ENCODE data around the gene TRPV3. TPM values are rescaled to one million over a fixed set of nuclear protein-coding genes. Genes with fewer than 3 reads are reported as not detected.

TRPV3 gene
- total RNA-seq, 1 experiment from 2014 or later = 1.4 TPM

- no TSS peak for BruUV-seq (replicated peaks)
Measured at GRCh38 chr17:3575511-3575910, 17.9 kb upstream of the TRPV3 start.

More at GRCh38 chr17:3575511-3575910, 17.9 kb upstream of the TRPV3 start:
- Histone ChIP-seq H3K9me3 (ENCODE audit: control insufficient read depth in 1 of 2, insufficient read depth in 1 of 2, low read depth in 1 of 2, low read length in 2 of 2) (no peaks in the 10 kb centered on the region), H3K79me2 (ENCODE audit: insufficient read depth, low read length) (no peaks in the 10 kb centered on the region), H4K20me1 (ENCODE audit: insufficient read depth) (no peaks in the 10 kb centered on the region), H3K27me3 (ENCODE audit: insufficient read depth, low read length) (no peaks in the 10 kb centered on the region), H3K9ac (ENCODE audit: low read length) (no peak overlapping the region), H3K4me1 (ENCODE audit: control insufficient read depth in 1 of 2, insufficient read depth in 2 of 2, low read length in 2 of 2) (no peaks in the 10 kb centered on the region), H3K36me3 (ENCODE audit: control insufficient read depth in 1 of 2, insufficient read depth in 2 of 2, low read length in 2 of 2) (peaks cover 4 to 8% of the 10 kb centered on the region in 2 experiments; a peak in 2 of 4 replicates), H3K4me2 (ENCODE audit: low read length) (peak overlapping the region; percentile 3; the same call in 1 of the 2 replicates), H2AFZ (ENCODE audit: low read depth, low read length, poor library complexity, severe bottlenecking) (no peak overlapping the region), H3K9me2 (ENCODE audit: insufficient read depth) (no peaks in the 10 kb centered on the region), H3K27ac (ENCODE audit: low read depth, low read length) (no peak overlapping the region), H3K4me3 (replicated peaks in 1 of 2; ENCODE audit: low read depth in 1 of 2, low read length in 2 of 2) (no peak overlapping the region)
- ATAC-seq = no peak
- POLR2A ChIA-PET = no interaction called here
- intact Hi-C loops (cut with micrococcal nuclease) = no loop called here
- RAD21 ChIA-PET (ENCODE audit: low non-redundant PET in 1 of 2, low total read pairs in 2 of 2, uncharacterized antibody in 2 of 2, unreplicated experiment in 2 of 2) = no interaction called here
- TF ChIP-seq TCF7L2 (IDR thresholded peaks at IDR 0.05; ENCODE audit: borderline replicate concordance, extremely low read depth, insufficient read depth, insufficient read length) (no peak), ELF1 (IDR thresholded peaks at IDR 0.05; ENCODE audit: borderline replicate concordance, low read depth) (no peak), ZBTB33 (IDR thresholded peaks at IDR 0.05; ENCODE audit: extremely low read depth, insufficient replicate concordance, low read length) (no peak), REST (IDR thresholded peaks at IDR 0.05; ENCODE audit: low read depth) (no peak), RAD21 (IDR thresholded peaks at IDR 0.05; ENCODE audit: low read depth) (no peak), ZFX (IDR thresholded peaks at IDR 0.05) (no peak), FOSL1 (IDR thresholded peaks at IDR 0.05; ENCODE audit: low read depth) (no peak), POLR2A (IDR thresholded peaks at IDR 0.05; ENCODE audit: borderline replicate concordance, extremely low read depth, insufficient read depth, insufficient read length) (no peak), CBX3 (IDR thresholded peaks at IDR 0.05; ENCODE audit: low read depth) (no peak), EZH2 (IDR thresholded peaks at IDR 0.05) (no peak), JUND (IDR thresholded peaks at IDR 0.05) (no peak), CEBPB (IDR thresholded peaks at IDR 0.05; ENCODE audit: low read depth) (no peak), CTCF (IDR thresholded peaks at IDR 0.05 in 2 of 3, conservative IDR thresholded peaks at IDR 0.05 in 1 of 3; ENCODE audit: borderline replicate concordance in 1 of 3, insufficient read depth in 1 of 3, low read depth in 2 of 3, low read length in 2 of 3) (no peak), ZNF274 (IDR thresholded peaks at IDR 0.05; ENCODE audit: low read depth, low read length) (no peak)
- DNase-seq (ENCODE audit: low read depth, low spot score) = no peak
- CTCF ChIA-PET = no interaction called here

All from HCT116 (cell line).